ENCODE results near the gene C19orf25.

The C19orf25 gene

GRCh38 chr19:1474765-1475351 lies 4.2 kb downstream of the C19orf25 start:
- no peak for DNase-seq

GRCh38 chr19:1474011-1474764 lies 4.8 kb downstream of the C19orf25 start:
- DNase-seq = no peak

GRCh38 chr19:1473085-1473851 lies 5.7 kb downstream of the C19orf25 start:
- DNase-seq = no peak

DNA sequence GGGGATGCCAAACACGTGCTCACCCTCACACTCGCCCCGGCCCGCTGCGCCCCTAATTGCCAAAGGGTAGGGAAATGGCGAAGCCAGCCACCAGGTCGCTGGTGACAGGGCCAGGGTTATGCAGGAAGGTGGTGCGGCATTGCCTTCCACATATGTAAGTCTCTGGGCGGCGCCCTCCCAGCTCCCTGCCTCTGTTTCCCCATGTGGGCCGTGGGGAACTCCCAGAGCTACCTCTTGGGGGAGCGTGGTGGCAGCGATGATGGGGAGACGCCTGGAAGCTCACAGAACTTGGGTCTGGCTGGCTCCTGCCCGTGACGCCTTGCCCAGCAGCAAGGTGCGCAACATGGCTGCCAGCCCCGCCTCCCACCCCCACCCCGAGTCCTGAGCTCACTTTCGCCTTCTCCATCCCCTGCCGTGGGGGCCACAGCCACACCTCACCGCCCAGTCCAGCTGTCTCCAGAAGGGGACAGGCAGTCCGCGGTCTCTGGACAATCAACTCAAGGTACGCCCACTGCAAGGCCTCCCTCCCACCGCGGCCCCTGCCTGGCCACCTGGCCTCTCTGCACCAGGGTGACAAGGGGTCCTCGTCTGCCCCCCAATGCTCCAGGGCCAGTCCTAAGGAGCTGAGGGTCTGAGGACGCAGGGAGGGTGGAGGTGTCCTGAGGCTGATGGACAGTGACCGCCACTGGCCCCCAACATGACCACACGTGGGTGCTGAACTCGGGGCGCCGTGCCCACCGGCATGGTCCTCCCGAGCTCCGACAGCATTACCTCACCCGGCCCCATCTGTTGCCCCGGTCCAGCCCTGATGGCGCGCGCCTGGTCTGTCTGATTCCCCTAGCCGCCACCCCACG lies 6.6 kb downstream of the C19orf25 start:
- no peak for DNase-seq

GRCh38 chr19:1471515-1472160 lies 7.4 kb downstream of the C19orf25 start:
- DNase-seq = no peak

- no peak for DNase-seq
Observed at GRCh38 chr19:1471010-1471514, 8.0 kb downstream of the C19orf25 start.

GRCh38 chr19:1470305-1471009 lies 8.6 kb downstream of the C19orf25 start:
- peak; percentile 67 for DNase-seq

GRCh38 chr19:1470055-1470304 lies 9.0 kb downstream of the C19orf25 start:
- no peak for DNase-seq

DNA sequence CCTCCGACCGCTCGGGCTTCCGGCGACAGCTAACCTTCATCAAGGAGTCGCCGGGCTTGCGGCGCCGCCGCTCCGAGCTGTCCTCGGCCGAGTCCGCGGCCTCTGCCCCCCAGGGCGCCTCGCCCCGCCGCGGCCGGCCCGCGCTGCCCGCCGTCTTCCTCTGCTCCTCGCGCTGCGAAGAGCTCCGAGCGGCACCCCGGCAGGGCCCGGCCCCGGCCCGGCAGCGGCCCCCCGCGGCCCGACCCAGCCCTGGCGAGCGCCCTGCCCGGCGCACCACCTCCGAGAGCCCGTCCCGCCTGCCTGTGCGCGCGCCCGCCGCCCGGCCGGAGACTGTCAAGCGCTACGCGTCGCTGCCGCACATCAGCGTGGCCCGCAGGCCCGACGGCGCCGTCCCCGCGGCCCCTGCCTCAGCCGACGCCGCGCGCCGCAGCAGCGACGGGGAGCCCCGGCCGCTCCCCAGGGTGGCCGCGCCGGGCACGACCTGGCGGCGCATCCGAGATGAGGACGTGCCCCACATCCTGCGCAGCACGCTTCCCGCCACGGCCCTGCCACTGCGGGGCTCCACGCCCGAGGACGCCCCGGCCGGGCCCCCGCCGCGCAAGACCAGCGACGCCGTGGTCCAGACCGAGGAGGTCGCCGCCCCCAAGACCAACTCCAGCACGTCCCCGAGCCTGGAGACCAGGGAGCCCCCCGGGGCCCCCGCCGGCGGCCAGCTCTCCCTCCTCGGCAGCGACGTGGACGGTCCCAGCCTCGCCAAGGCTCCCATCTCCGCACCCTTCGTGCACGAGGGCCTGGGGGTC lies 9.6 kb downstream of the C19orf25 start:
- DNase-seq = no peak

GRCh38 chr19:1468821-1469254 lies 10.2 kb downstream of the C19orf25 start:
- DNase-seq = no peak

GRCh38 chr19:1468274-1468820 lies 10.7 kb downstream of the C19orf25 start:
- no peak for DNase-seq

GRCh38 chr19:1467490-1468273 lies 11.3 kb downstream of the C19orf25 start:
- no peak for DNase-seq

GRCh38 chr19:1467215-1467489 lies 11.9 kb downstream of the C19orf25 start:
- no peak for DNase-seq

DNA sequence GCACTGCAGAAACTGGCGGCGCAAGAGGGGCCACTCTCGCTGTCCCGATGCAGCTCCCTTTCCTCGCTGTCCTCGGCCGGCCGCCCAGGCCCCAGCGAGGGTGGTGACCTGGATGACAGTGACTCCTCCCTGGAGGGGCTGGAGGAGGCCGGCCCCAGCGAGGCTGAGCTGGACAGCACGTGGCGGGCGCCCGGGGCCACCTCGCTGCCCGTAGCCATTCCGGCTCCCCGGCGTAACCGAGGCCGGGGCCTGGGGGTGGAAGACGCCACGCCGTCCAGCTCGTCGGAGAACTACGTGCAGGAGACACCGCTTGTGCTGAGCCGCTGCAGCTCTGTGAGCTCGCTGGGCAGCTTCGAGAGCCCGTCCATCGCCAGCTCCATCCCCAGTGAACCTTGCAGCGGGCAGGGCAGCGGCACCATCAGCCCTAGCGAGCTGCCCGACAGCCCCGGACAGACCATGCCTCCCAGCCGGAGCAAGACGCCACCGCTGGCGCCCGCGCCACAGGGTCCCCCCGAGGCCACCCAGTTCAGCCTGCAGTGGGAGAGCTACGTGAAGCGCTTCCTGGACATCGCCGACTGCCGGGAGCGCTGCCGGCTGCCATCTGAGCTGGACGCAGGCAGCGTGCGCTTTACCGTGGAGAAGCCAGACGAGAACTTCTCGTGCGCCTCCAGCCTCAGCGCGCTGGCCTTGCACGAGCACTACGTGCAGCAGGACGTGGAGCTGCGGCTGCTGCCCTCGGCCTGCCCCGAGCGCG lies 12.4 kb downstream of the C19orf25 start:
- no peak for DNase-seq

DNA sequence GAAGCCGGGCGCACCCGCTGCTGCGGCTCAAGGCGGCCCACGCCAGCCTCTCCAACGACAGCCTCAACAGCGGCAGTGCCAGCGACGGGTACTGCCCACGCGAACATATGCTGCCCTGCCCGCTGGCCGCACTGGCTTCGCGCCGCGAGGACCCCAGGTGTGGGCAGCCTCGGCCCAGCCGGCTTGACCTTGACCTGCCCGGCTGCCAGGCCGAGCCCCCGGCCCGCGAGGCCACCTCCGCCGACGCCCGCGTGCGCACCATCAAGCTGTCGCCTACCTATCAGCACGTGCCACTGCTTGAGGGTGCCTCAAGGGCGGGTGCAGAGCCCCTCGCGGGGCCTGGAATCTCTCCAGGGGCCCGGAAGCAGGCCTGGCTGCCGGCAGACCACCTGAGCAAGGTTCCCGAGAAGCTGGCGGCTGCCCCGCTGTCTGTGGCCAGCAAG lies 13.0 kb downstream of the C19orf25 start:
- no peak for DNase-seq

- no peak for DNase-seq
Observed at GRCh38 chr19:1465191-1466016, 13.6 kb downstream of the C19orf25 start.

DNA sequence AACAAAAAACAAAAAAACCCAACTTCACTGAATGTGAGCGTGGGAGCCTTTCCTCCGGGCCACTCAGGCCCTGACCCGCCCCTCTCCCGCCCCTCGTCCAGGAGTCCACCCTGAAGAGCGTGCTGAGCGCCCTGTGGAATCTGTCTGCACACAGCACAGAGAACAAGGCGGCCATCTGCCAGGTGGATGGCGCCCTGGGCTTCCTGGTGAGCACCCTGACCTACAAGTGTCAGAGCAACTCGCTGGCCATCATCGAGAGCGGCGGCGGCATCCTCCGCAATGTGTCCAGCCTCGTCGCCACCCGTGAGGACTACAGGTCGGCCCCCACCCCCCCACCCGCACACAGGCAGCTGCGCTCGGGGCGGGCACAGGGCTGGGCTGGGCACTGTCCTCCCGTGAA lies 17.2 kb downstream of the C19orf25 start:
- DNase-seq = no peak
